H1 (cell line): ENCODE data around the gene PRRT1. TPM values are rescaled to one million over a fixed set of nuclear protein-coding genes. Genes with fewer than 3 reads are reported as not detected.

Source experiments
- CTCF ChIA-PET: fragments of 300-600 bp; sonication (Branson Sonifier 250); formaldehyde crosslinking; loops from one replicate; lab custom pipeline; 2021; ENCODE audit not compliant: partially characterized antibody; lab: Charles Lee
- POLR2A ChIA-PET: fragments of 300-600 bp; sonication (Branson Sonifier 250); formaldehyde crosslinking; loops from one replicate; lab custom pipeline; 2021; ENCODE audit warnings: inconsistent platforms; ENCODE audit not compliant: partially characterized antibody; lab: Charles Lee
- DNase-seq, 2 experiments: peaks; one replicate each; pipeline versions ENCODE4 v3.0.0 to v3.0.0-alpha.2; 2010 to 2022; ENCODE audit warnings: low spot score in 2 of 2, low read depth in 1 of 2, mixed read lengths in 1 of 2
- FAIRE-seq: peaks from 2 replicates; lab custom pipeline; 2011; peaks lifted over from hg19 to GRCh38; lab: Jason Lieb, UNC
- H2AFZ ChIP-seq: 2 replicates; pipeline ENCODE4 v1.8.1; 2012; ENCODE audit warnings: low read length, inconsistent platforms
- H2AK5ac ChIP-seq: 2 replicates; pipeline ENCODE4 v1.6.1; 2013; ENCODE audit warnings: low read depth, low read length
- H2BK120ac ChIP-seq: replicated peaks from 2 replicates; pipeline ENCODE3; 2013; ENCODE audit warnings: low read depth, low read length, inconsistent platforms
- H2BK12ac ChIP-seq: 2 replicates; pipeline ENCODE4 v1.6.1; 2013; ENCODE audit warnings: low read depth, low read length
- H2BK15ac ChIP-seq: 2 replicates; pipeline ENCODE4 v1.6.1; 2013; ENCODE audit warnings: low read length
- H2BK20ac ChIP-seq: 2 replicates; pipeline ENCODE4 v1.6.1; 2013; ENCODE audit warnings: low read length
- H2BK5ac ChIP-seq: 2 replicates; pipeline ENCODE4 v1.6.1; 2013; ENCODE audit warnings: low read depth, low read length
- H3K14ac ChIP-seq: 2 replicates; pipeline ENCODE4 v1.6.1; 2013; ENCODE audit warnings: inconsistent platforms; ENCODE audit not compliant: insufficient read length
- H3K18ac ChIP-seq: 2 replicates; pipeline ENCODE4 v1.6.1; 2013; ENCODE audit warnings: low read length; ENCODE audit errors: extremely low read depth
- H3K23ac ChIP-seq: 2 replicates; pipeline ENCODE4 v1.6.1; 2013; ENCODE audit warnings: inconsistent platforms; ENCODE audit not compliant: insufficient read length
- H3K23me2 ChIP-seq: 2 replicates; pipeline ENCODE4 v1.6.1; 2013; ENCODE audit warnings: low read depth, low read length
- H3K27ac ChIP-seq: 2 replicates; pipeline ENCODE4 v1.6.1; 2011; ENCODE audit warnings: low read depth, low read length, inconsistent platforms
- H3K27me3 ChIP-seq, 4 experiments: replicated peaks in 1 of 4; 1 replicate in 1 of 4; 2 replicates in 3 of 4; pipeline versions ENCODE4 v1.6.1 to v1.8.1; 2011 to 2013; ENCODE audit warnings: low read length in 3 of 4, mild to moderate bottlenecking in 3 of 4, inconsistent platforms in 2 of 4, mixed read lengths in 2 of 4, moderate library complexity in 1 of 4; ENCODE audit not compliant: control insufficient read depth in 3 of 4, insufficient read depth in 3 of 4; ENCODE audit errors: extremely low read depth in 1 of 4
- H3K36me3 ChIP-seq, 4 experiments: 2 replicates each; pipeline versions ENCODE4 v1.6.1 to v1.8.1; 2011 to 2013; ENCODE audit warnings: mild to moderate bottlenecking in 4 of 4, low read length in 3 of 4, moderate library complexity in 2 of 4, control low read depth in 1 of 4, inconsistent platforms in 1 of 4; ENCODE audit not compliant: insufficient read depth in 4 of 4, control insufficient read depth in 2 of 4
- H3K4ac ChIP-seq: replicated peaks from 2 replicates; pipeline ENCODE3; 2013; ENCODE audit warnings: low read length, low read depth, mixed read lengths, inconsistent platforms; ENCODE audit not compliant: insufficient read length
- H3K4me1 ChIP-seq, 4 experiments: replicated peaks in 1 of 4; 1 replicate in 1 of 4; 2 replicates in 3 of 4; pipeline versions ENCODE4 v1.6.1 to v1.8.1; 2011 to 2013; ENCODE audit warnings: low read length in 3 of 4, inconsistent platforms in 2 of 4, mixed read lengths in 1 of 4; ENCODE audit not compliant: insufficient read depth in 4 of 4, control insufficient read depth in 3 of 4
- H3K4me2 ChIP-seq, 2 experiments: 2 replicates each; pipeline versions ENCODE4 v1.6.1 to v1.8.1; 2011 to 2013; ENCODE audit warnings: low read depth in 2 of 2, low read length in 2 of 2, control low read depth in 1 of 2, inconsistent platforms in 1 of 2, mild to moderate bottlenecking in 1 of 2; ENCODE audit not compliant: insufficient read depth in 1 of 2
- H3K4me3 ChIP-seq, 4 experiments: fragments of 200-600, 300-600 bp in 1 of 4; sonication (generic), shearing (Covaris generic), sonication (Bioruptor Twin) in 1 of 4; 2 replicates each; pipeline versions ENCODE4 v1.5.1 to v1.8.1; 2011 to 2016; ENCODE audit warnings: low read length in 4 of 4, low read depth in 3 of 4, control low read depth in 2 of 4, inconsistent platforms in 2 of 4, mild to moderate bottlenecking in 2 of 4, mixed read lengths in 1 of 4, moderate library complexity in 1 of 4; ENCODE audit not compliant: insufficient read depth in 2 of 4; ENCODE audit errors: extremely low read depth in 1 of 4
- H3K56ac ChIP-seq: replicated peaks from 2 replicates; pipeline ENCODE3; 2013; ENCODE audit warnings: low read depth, mild to moderate bottlenecking, mixed read lengths, low read length, inconsistent platforms; ENCODE audit not compliant: insufficient read length
- H3K79me1 ChIP-seq: 2 replicates; pipeline ENCODE4 v1.6.1; 2013; ENCODE audit warnings: low read depth, low read length, control low read depth
- H3K79me2 ChIP-seq, 2 experiments: 2 replicates each; pipeline versions ENCODE4 v1.6.1 to v1.8.1; 2012 to 2013; ENCODE audit warnings: low read length in 2 of 2, mild to moderate bottlenecking in 2 of 2, inconsistent platforms in 1 of 2; ENCODE audit not compliant: insufficient read depth in 2 of 2, control insufficient read depth in 1 of 2
- H3K9ac ChIP-seq, 4 experiments: replicated peaks in 1 of 4; 1 replicate in 1 of 4; 2 replicates in 3 of 4; pipeline versions ENCODE4 v1.6.1 to v1.8.1; 2011 to 2013; ENCODE audit warnings: low read depth in 3 of 4, low read length in 3 of 4, control low read depth in 2 of 4, mild to moderate bottlenecking in 2 of 4, moderate library complexity in 2 of 4, inconsistent platforms in 1 of 4; ENCODE audit errors: extremely low read depth in 1 of 4
- H3K9me3 ChIP-seq, 2 experiments: 2 replicates each; pipeline versions ENCODE4 v1.6.1 to v1.8.1; 2012 to 2013; ENCODE audit warnings: mild to moderate bottlenecking in 2 of 2, moderate library complexity in 2 of 2, control low read depth in 1 of 2, inconsistent platforms in 1 of 2, low read depth in 1 of 2, low read length in 1 of 2, mixed read lengths in 1 of 2; ENCODE audit not compliant: insufficient read depth in 2 of 2
- H4K20me1 ChIP-seq, 2 experiments: replicated peaks in 1 of 2; 2 replicates each; pipeline versions ENCODE3 to v1.8.1; 2011 to 2013; ENCODE audit warnings: inconsistent platforms in 2 of 2, low read length in 2 of 2, mild to moderate bottlenecking in 1 of 2; ENCODE audit not compliant: insufficient read depth in 2 of 2, control insufficient read depth in 1 of 2
- H4K5ac ChIP-seq: 2 replicates; pipeline ENCODE4 v1.6.1; 2013; ENCODE audit warnings: low read length, low read depth, mixed read lengths, inconsistent platforms; ENCODE audit not compliant: insufficient read length
- H4K8ac ChIP-seq: 2 replicates; pipeline ENCODE4 v1.8.0; 2013; ENCODE audit warnings: mild to moderate bottlenecking, moderate library complexity, low read length, inconsistent platforms; ENCODE audit not compliant: insufficient read depth; ENCODE audit errors: extremely low read depth
- H4K91ac ChIP-seq: replicated peaks from 2 replicates; pipeline ENCODE3; 2013; ENCODE audit warnings: low read length, mixed read lengths, inconsistent platforms; ENCODE audit not compliant: insufficient read length
- BACH1 ChIP-seq: IDR thresholded peaks from 2 replicates; pipeline ENCODE4 v1.6.1; 2012; ENCODE audit warnings: low read length, improper control_type of control experiment
- CBX8 ChIP-seq: fragments of 300-800, 300-1000 bp; sonication (generic); IDR thresholded peaks from 2 replicates; pipeline ENCODE4 v1.7.1; 2016; ENCODE audit warnings: low read depth, low read length, borderline replicate concordance
- CHD1 ChIP-seq: IDR thresholded peaks from 2 replicates; pipeline ENCODE4 v1.6.1; 2012; ENCODE audit warnings: low read depth, low read length, improper control_type of control experiment
- CTBP2 ChIP-seq: IDR thresholded peaks from 2 replicates; pipeline ENCODE4 v1.7.0; 2011; ENCODE audit warnings: borderline replicate concordance, mild to moderate bottlenecking, moderate library complexity, mixed read lengths, low read length; ENCODE audit not compliant: insufficient read depth, insufficient read length
- FOSL1 ChIP-seq: IDR thresholded peaks from 2 replicates; pipeline ENCODE4 v1.6.1; 2011; ENCODE audit warnings: mild to moderate bottlenecking, low read depth, low read length, moderate library complexity; ENCODE audit not compliant: insufficient read depth
- TAF1 ChIP-seq: IDR thresholded peaks from 2 replicates; pipeline ENCODE4 v1.6.1; 2011; ENCODE audit warnings: mild to moderate bottlenecking, low read depth, low read length
- WGBS, 2 experiments: shearing (Covaris generic) in 1 of 2; methylation state at CpG; one replicate each; pipeline versions ENCODE4 v1.1.6 to v1.1.7; 2013 to 2015; ENCODE audit warnings: low lambda C conversion rate in 2 of 2, mixed read lengths in 2 of 2, inconsistent platforms in 1 of 2, low coverage in 1 of 2, missing lambda C conversion rate in 1 of 2; ENCODE audit not compliant: insufficient replicate concordance in 2 of 2, insufficient coverage in 1 of 2, insufficient read length in 1 of 2; ENCODE audit errors: extremely low coverage in 1 of 2, missing lambda C conversion rate in 1 of 2; 5-methylcytosine and 5-hydroxymethylcytosine counted together
- polyA plus RNA-seq, 7 experiments: library from polyadenylated mRNA; depleted of rRNA in 3 of 7; stranded (reverse) in 5 of 7; unstranded in 2 of 7; fragments of >200 nt in 5 of 7; fragments of 200-250 nt in 2 of 7; gene quantifications; 1 replicate in 5 of 7; 2 replicates in 1 of 7; 4 replicates in 1 of 7; pipeline versions ENCODE4 v1.2.1 to v1.2.3, GENCODE V29; 2011 to 2013; ENCODE audit warnings: missing spikeins in 2 of 7, mixed read lengths in 2 of 7
- total RNA-seq: library from RNA; stranded (reverse); fragmentation: NEBNext Ultra II Directional; extraction: Animal tissue kit (Norgen Biotek cat#: 25700); gene quantifications from 2 replicates; pipeline ENCODE4 v1.2.1, GENCODE V29; 2021

The PRRT1 gene
- total and polyA plus RNA-seq, 2 of the 8 experiments (the other 6 are each of a cell fraction or from before 2014, with no cell fraction given): 0.71 to 2.8 TPM

DNA sequence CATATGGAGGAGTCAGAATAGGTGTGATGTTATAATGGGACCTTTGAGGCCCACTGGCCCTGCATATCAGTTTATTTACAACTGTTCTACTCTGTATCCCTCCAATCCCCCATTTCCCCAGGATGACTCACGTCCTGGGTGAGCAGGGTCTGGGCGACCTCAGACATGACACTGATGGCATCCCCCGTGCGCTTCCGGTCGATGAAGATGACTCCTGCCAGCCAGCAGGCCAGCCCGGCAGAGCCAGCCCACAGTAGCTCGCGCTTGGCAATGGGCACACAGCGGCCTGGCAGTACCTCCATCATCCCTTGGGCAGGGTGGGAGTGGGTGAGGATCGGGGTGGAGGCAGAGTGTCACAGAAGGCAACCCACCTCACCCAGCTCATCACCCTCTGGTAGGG, 18.6 kb upstream of the PRRT1 start:
- Histone ChIP-seq H3K4me2 (no peak overlapping the region), H3K9ac (no peak overlapping the region), H2BK15ac (no peak overlapping the region), H3K27ac (no peak overlapping the region), H2BK5ac (no peak overlapping the region), H3K9me3 (no peaks in the 10 kb centered on the region), H3K79me1 (peaks cover 4% of the 10 kb centered on the region; the same call in 1 of the 2 replicates), H3K79me2 (peaks cover 13 to 33% of the 10 kb centered on the region in 2 experiments), H4K5ac (no peak overlapping the region), H3K4me3 (no peak overlapping the region), H4K20me1 (peaks cover 8 to 11% of the 10 kb centered on the region in 2 experiments), H2AFZ (no peak overlapping the region), H3K4ac (no peak overlapping the region), H3K14ac (no peak overlapping the region), H3K56ac (no peak overlapping the region), H3K4me1 (peaks cover 4 to 17% (median 9%) of the 10 kb centered on the region in 4 experiments; a peak in 6 of 7 replicates), H3K18ac (no peak overlapping the region), H2BK20ac (no peak overlapping the region), H4K91ac (no peak overlapping the region), H2BK12ac (no peak overlapping the region), H2AK5ac (no peak overlapping the region), H2BK120ac (no peak overlapping the region), H4K8ac (peak overlapping the region; percentile 53; the same call in 1 of the 2 replicates), H3K36me3 (peaks cover 4 to 41% (median 30%) of the 10 kb centered on the region in 4 experiments), H3K27me3 (no peaks in the 10 kb centered on the region), H3K23ac (no peak overlapping the region), H3K23me2 (peaks cover 2% of the 10 kb centered on the region; the same call in 1 of the 2 replicates)
- POLR2A ChIA-PET: interaction anchor here (0.7 to 1.3 kb wide), 5 partner anchors 10 to 120 kb away, joined by 3 to 8 read pairs (median 3); no protein-coding TSS in a partner anchor
- no peak for DNase-seq
- TF ChIP-seq CTBP2 (no peak), FOSL1 (no peak), CBX8 (no peak), CHD1 (no peak), TAF1 (no peak), BACH1 (no peak)
- no peak for FAIRE-seq
- CTCF ChIA-PET: interaction anchor here (0.8 to 1.6 kb wide), 6 partner anchors 19 to 53 kb away, joined by 3 to 4 read pairs (median 4); partner anchors contain the start of gene GPSM3
- 92% methylated on average over 11 of the region's 11 CpGs; no CpG with 5 or more reads in 1 of the 2 experiments for WGBS, 2 experiments
